Gastrocnemius medialis (tissue), 4 donors: ENCODE data around the gene SFXN1.

Source experiments
- CTCF ChIP-seq, 5 experiments: fragments of 450-650 bp in 3 of 5; fragments of 200-600 bp in 2 of 5; sonication (generic) in 2 of 5; IDR thresholded peaks in 4 of 5; conservative IDR thresholded peaks in 1 of 5; 1 replicate in 4 of 5; 2 replicates in 1 of 5; pipeline ENCODE4 v1.5.1; 2016 to 2019; ENCODE audit warnings: antibody characterized with exemption in 5 of 5, mild to moderate bottlenecking in 3 of 5, moderate library complexity in 3 of 5
- POLR2A ChIP-seq, 2 donors: fragments of 450-650 bp; IDR thresholded peaks; one replicate each; pipeline ENCODE4 v1.6.1; 2017; ENCODE audit warnings: antibody characterized with exemption in 2 of 2, mild to moderate bottlenecking in 2 of 2, moderate library complexity in 2 of 2

GRCh38 chr5:175535796-175536195 lies 57.4 kb downstream of the SFXN1 start:
- TF ChIP-seq CTCF (IDR thresholded peaks at IDR 0.05 in 4 of 5, conservative IDR thresholded peaks at IDR 0.05 in 1 of 5) (no peak), POLR2A (IDR thresholded peaks at IDR 0.05) (no peak)
